Neural crest cell (in vitro differentiated cells): Measurements from ENCODE around the gene CBX4. TPM values are rescaled to one million over a fixed set of nuclear protein-coding genes. Genes with fewer than 3 reads are reported as not detected.

Source experiments
- DNase-seq: peaks from one replicate; pipeline ENCODE4 v3.0.0; 2021; ENCODE audit warnings: low read depth, mixed read lengths, low spot score
- H3K27ac Mint-ChIP-seq: one replicate; pipeline ENCODE4 v1.8.0; 2021; ENCODE audit warnings: mild to moderate bottlenecking, mixed read lengths; ENCODE audit not compliant: unreplicated experiment
- H3K27me3 Mint-ChIP-seq: 2 replicates; pipeline ENCODE4 v1.8.0; 2021; ENCODE audit warnings: low read depth, mild to moderate bottlenecking, mixed read lengths
- H3K36me3 Mint-ChIP-seq: 2 replicates; pipeline ENCODE4 v1.8.0; 2021; ENCODE audit warnings: low read depth, mild to moderate bottlenecking, mixed read lengths
- H3K4me1 Mint-ChIP-seq: 2 replicates; pipeline ENCODE4 v1.8.0; 2021; ENCODE audit warnings: mixed read lengths
- H3K4me3 Mint-ChIP-seq: one replicate; pipeline ENCODE4 v1.8.0; 2021; ENCODE audit warnings: mild to moderate bottlenecking, mixed read lengths
- H3K9me3 Mint-ChIP-seq: 2 replicates; pipeline ENCODE4 v1.8.0; 2021; ENCODE audit warnings: mixed read lengths
- total RNA-seq: library from RNA; stranded (reverse); gene quantifications from 2 replicates; pipeline ENCODE4 v1.2.1, GENCODE V29; 2021
- TF ChIP-seq, protein P1 (sequence below): fragments of 200-600 bp; sonication (generic); conservative IDR thresholded peaks from 2 replicates; pipeline ENCODE4 v1.5.0; 2021; ENCODE audit warnings: antibody characterized with exemption, mild to moderate bottlenecking

CBX4 gene
- total RNA-seq, 1 donor from 2014 or later = 21.0 TPM

- no peaks in the 10 kb centered on the region for H3K9me3 Mint-ChIP-seq
- peaks cover 3% of the 10 kb centered on the region for H3K36me3 Mint-ChIP-seq
- DNase-seq = no peak
- no peak overlapping the region for H3K27ac Mint-ChIP-seq
- peak overlapping the region; percentile 34 for H3K4me3 Mint-ChIP-seq
- TF ChIP-seq, protein P1, sequence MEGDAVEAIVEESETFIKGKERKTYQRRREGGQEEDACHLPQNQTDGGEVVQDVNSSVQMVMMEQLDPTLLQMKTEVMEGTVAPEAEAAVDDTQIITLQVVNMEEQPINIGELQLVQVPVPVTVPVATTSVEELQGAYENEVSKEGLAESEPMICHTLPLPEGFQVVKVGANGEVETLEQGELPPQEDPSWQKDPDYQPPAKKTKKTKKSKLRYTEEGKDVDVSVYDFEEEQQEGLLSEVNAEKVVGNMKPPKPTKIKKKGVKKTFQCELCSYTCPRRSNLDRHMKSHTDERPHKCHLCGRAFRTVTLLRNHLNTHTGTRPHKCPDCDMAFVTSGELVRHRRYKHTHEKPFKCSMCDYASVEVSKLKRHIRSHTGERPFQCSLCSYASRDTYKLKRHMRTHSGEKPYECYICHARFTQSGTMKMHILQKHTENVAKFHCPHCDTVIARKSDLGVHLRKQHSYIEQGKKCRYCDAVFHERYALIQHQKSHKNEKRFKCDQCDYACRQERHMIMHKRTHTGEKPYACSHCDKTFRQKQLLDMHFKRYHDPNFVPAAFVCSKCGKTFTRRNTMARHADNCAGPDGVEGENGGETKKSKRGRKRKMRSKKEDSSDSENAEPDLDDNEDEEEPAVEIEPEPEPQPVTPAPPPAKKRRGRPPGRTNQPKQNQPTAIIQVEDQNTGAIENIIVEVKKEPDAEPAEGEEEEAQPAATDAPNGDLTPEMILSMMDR = no peak
- peaks cover 85% of the 10 kb centered on the region for H3K27me3 Mint-ChIP-seq
- peaks cover 41% of the 10 kb centered on the region for H3K4me1 Mint-ChIP-seq
Measured at GRCh38 chr17:79791735-79792161, 47.5 kb downstream of the CBX4 start.

- H3K36me3 Mint-ChIP-seq = peaks cover 3% of the 10 kb centered on the region
- no peaks in the 10 kb centered on the region for H3K9me3 Mint-ChIP-seq
- H3K4me3 Mint-ChIP-seq = peak overlapping the region; percentile 64
- peaks cover 83% of the 10 kb centered on the region for H3K27me3 Mint-ChIP-seq
- no peak for DNase-seq
- TF ChIP-seq, protein P1 = no peak
- H3K4me1 Mint-ChIP-seq = peaks cover 36% of the 10 kb centered on the region
- H3K27ac Mint-ChIP-seq = no peak overlapping the region
Measured at GRCh38 chr17:79790805-79791734, 48.2 kb downstream of the CBX4 start.

DNA sequence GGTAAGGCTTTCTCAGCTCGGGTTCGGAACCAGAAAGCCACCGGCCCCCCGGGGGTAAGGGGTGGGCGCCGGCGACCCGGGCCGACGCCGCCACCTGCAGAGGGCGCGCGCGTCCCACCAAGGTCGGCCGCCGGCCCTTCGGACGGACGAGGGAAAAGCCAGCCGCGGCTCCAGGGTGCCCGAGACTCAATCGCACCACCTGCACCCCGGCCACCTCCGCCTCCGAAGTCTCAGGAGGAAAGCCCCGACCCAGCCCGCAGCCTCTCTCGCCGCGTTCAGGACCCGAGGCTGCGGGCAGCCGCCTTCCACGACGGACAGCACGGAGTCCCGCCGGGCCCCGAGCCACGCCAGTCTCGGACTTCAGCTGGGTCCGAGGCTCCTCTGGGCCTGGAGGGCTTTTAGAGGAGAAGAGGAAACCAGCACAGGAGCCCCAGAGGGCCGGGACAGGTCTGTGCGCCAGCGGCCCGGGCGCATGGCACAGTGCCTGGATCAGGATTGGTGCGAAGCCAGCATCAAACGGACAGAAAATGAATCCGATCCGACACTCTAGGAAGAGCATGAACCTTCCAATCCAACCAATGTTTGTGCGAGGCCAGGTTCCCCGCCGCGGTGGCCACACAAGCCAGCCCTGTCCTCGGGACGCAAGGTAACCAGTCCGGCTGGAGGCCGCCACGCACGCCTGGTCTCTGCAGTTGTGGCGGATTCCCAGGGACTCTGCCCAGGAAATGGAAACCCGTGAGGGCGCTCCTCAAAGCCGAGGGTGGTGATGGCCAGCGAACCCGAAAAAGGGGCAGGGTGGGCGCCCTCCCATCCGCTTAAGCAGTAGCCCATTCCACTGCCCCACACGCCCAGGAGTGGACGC is 49.1 kb downstream of the CBX4 start:
- TF ChIP-seq, protein P1 = peak; percentile 79
- Mint-ChIP-seq H3K4me3 (peak overlapping the region; percentile 27), H3K9me3 (no peaks in the 10 kb centered on the region), H3K4me1 (peaks cover 31% of the 10 kb centered on the region), H3K27me3 (peaks cover 78% of the 10 kb centered on the region), H3K27ac (no peak overlapping the region), H3K36me3 (peaks cover 3% of the 10 kb centered on the region)
- peak; percentile 55 for DNase-seq

DNA sequence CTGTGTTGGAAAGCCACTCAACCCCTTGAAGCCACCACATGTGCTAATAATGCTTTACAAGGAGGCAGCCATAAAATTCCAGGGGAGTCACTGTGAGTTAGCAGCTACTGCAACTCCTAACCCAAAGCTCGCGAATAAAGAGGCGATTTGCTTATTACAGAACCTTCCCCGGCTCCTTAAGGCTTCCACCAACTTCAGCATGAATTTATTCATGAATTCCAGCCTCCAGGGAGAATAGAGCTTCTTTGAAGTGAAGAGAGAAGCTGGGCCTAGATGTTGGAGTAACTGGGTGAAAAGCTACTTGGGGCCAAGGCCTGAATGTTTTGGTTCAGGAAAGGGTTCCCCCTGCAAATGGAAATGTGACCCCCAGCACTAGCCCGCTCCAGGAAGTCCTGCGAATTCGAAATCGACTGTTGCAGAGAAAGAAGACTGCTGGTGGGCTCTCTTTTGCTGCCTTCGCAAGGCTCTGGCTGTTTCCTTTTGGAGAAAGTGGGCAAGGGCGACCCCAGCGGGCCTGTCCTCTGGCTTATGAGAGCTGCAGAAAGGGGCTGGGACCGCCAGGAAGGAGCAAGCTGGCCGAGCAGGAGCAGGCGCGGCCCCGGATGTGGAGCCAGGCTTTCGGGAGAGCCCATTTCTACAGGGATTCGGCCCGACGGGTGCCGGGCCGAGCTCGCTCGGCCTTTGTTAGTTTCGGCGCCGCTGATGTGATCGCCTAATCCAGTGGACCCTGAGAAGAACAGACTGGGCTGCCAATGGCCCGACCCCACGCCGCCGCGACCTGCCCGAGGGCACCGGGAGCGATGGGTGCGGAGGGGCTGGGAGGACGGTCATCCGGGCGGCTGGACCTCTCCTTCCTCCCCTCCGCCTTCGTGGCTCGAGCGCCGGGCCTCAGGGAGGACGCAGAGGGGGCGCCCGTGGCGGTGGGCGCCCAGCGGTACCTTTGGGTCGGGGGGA is 50.0 kb downstream of the CBX4 start:
- Mint-ChIP-seq H3K36me3 (peaks cover 3% of the 10 kb centered on the region), H3K9me3 (no peaks in the 10 kb centered on the region), H3K4me3 (peak overlapping the region; percentile 88), H3K27ac (no peak overlapping the region), H3K4me1 (peaks cover 31% of the 10 kb centered on the region), H3K27me3 (peaks cover 74% of the 10 kb centered on the region)
- DNase-seq = no peak
- TF ChIP-seq, protein P1 = no peak
